ENCODE data around the gene ADAT2.
A peak's percentile ranks its signal among the peaks of the same experiment; 100 is the strongest.

Gene ADAT2

DNA sequence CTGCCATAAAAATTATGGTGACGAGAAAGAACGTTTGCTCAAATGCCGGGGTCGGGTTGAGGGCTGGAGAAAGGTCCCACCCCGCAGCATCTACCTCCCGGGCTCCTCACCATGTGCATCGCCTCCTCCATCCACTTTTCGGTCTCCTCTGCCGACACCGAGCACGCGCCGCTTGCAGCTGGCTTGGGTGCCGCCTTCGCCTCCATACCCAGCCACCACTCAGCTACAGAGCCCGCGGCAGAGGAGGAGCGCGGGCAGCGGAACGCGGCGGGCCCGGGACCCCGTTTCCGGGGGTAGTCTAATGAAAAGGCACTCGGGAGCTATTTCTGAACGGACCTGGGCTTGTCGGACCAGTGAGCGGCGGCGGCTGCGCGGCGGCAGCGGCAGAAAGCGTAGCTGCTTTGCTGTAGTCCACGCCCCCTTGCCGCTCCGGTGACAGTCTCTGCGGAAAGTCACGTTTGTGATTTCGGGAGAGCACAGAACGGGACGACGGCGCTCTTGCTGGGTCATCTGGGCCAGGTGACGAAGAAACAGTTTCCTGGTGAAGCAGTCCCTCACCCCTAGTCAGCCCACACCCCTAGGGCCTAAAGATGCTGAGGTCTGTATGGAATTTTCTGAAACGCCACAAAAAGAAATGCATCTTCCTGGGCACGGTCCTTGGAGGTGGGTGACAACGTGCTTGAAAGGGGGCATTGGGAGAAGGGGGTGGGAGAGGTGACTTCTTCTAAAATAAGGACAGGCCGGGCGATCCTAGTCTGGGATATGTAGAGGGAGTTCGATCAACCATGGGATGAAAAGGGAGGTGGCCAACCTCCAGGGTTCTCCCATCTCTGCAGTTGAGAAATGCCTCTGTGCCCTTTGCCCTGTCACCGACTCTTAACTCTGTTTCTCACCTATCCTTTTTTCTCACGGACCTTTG, at the start of gene ADAT2, which contains the start of gene PEX3:
Gene ADAT2 (minus strand): TSS at position 243 of the 919 bp plus-strand sequence. CDS start 37 bp downstream, at position 206.
Gene PEX3 (plus strand): TSS at position 353 of the 919 bp plus-strand sequence. CDS start 238 bp downstream, at position 591.
- Histone ChIP-seq H3K27me3 (ENCODE audit: control insufficient read depth in 2 of 2, insufficient read depth in 2 of 2, low read length in 2 of 2) (no peaks in the 10 kb centered on the region), H3K9me3 (ENCODE audit: control insufficient read depth in 2 of 2, low read length in 2 of 2) (no peaks in the 10 kb centered on the region), H3K27ac (ENCODE audit: low read depth in 2 of 2, low read length in 2 of 2) (peak within 1 kb of the TSS; percentile 56 to 78), H3K4me1 (ENCODE audit: control insufficient read depth in 2 of 2, insufficient read depth in 2 of 2, low read length in 2 of 2) (peaks cover 8 to 13% of the 10 kb centered on the region in 2 donors), H3K4me3 (ENCODE audit: low read length in 2 of 2) (peak within 1 kb of the TSS; percentile 88 to 95), H3K36me3 (ENCODE audit: control insufficient read depth in 2 of 2, insufficient read depth in 2 of 2, low read length in 2 of 2) (peaks cover 0 to 2% of the 10 kb centered on the region in 2 donors), H3K9ac (ENCODE audit: low read depth in 1 of 2, low read length in 2 of 2) (peak within 1 kb of the TSS; percentile 65 to 94)

DNA sequence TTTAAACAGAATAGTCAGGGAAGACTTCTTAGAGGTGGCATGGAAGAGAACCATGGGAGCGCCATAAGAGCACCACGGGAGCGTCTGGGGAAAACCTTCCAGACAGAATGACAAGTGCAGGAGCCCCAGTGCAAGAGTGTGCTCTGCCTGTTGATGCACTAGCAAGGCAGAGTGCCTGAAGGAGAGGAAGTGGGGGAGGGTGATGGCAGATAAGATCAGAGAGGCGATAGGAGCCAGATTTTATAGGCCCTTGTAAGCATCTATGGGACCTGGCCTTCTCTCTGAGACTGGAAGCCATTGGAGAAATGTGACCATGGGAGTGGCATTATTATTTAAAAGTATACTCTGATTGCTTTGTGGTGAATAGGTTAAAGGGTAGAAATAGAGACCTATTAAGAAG, 47.9 kb upstream of the ADAT2 start:
- peaks cover 56 to 61% of the 10 kb centered on the region in 2 donors for H3K36me3 ChIP-seq (ENCODE audit: control insufficient read depth in 2 of 2, insufficient read depth in 2 of 2, low read length in 2 of 2)
- no peak overlapping the region for H3K27ac ChIP-seq (ENCODE audit: low read depth in 2 of 2, low read length in 2 of 2)
- H3K27me3 ChIP-seq (ENCODE audit: control insufficient read depth in 2 of 2, insufficient read depth in 2 of 2, low read length in 2 of 2): no peaks in the 10 kb centered on the region
- H3K4me1 ChIP-seq (ENCODE audit: control insufficient read depth in 2 of 2, insufficient read depth in 2 of 2, low read length in 2 of 2): no peaks in the 10 kb centered on the region
- no peak overlapping the region for H3K4me3 ChIP-seq (ENCODE audit: low read length in 2 of 2)
- H3K9ac ChIP-seq (ENCODE audit: low read depth in 1 of 2, low read length in 2 of 2): no peak overlapping the region
- no peaks in the 10 kb centered on the region for H3K9me3 ChIP-seq (ENCODE audit: control insufficient read depth in 2 of 2, low read length in 2 of 2)

DNA sequence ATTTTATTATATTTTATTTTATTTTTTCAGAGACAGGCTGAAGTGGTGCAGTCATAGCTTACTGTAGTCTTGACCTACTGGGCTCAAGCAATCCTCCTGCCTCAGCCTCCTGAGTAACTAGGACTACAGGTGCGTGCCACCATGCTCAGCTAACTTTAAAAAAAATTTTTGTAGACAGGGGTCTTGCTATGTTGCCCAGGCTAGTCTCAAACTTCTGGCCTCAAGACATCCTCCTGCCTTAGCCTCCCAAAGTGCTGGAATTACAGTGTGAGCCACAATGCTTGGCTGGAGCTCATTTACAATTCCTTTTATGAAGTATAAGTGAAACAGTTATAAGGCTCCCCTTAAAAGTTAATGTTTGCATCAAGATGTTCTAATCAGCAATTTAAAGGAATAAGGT, 46.5 kb upstream of the ADAT2 start:
- Histone ChIP-seq H3K36me3 (ENCODE audit: control insufficient read depth in 2 of 2, insufficient read depth in 2 of 2, low read length in 2 of 2) (peaks cover 49 to 50% of the 10 kb centered on the region in 2 donors), H3K27me3 (ENCODE audit: control insufficient read depth in 2 of 2, insufficient read depth in 2 of 2, low read length in 2 of 2) (no peaks in the 10 kb centered on the region), H3K27ac (ENCODE audit: low read depth in 2 of 2, low read length in 2 of 2) (no peak overlapping the region), H3K4me1 (ENCODE audit: control insufficient read depth in 2 of 2, insufficient read depth in 2 of 2, low read length in 2 of 2) (no peaks in the 10 kb centered on the region), H3K9ac (ENCODE audit: low read depth in 1 of 2, low read length in 2 of 2) (no peak overlapping the region), H3K9me3 (ENCODE audit: control insufficient read depth in 2 of 2, low read length in 2 of 2) (no peaks in the 10 kb centered on the region), H3K4me3 (ENCODE audit: low read length in 2 of 2) (no peak overlapping the region)

DNA sequence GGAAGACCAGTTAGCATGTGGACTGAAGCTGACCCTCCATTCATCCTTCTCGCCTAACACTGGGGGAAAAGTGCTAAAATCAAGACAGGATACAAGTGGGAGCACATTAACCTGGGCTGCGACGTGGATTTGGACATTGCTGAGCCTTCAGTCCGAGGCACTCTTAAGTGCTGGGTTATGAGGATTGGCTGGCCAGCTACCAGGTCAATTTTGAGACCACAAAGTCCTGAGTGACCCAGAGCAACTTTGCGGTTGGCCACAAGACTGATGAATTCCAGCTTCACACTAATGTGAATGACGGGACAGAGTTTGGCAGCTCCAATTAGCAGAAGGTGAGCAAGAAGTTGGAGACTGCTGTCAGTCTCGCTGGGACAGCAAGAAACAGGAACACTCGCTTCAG, 40.3 kb upstream of the ADAT2 start:
- Histone ChIP-seq H3K36me3 (ENCODE audit: control insufficient read depth in 2 of 2, insufficient read depth in 2 of 2, low read length in 2 of 2) (peaks cover 15 to 16% of the 10 kb centered on the region in 2 donors), H3K27ac (ENCODE audit: low read depth in 2 of 2, low read length in 2 of 2) (no peak overlapping the region), H3K9me3 (ENCODE audit: control insufficient read depth in 2 of 2, low read length in 2 of 2) (no peaks in the 10 kb centered on the region), H3K4me3 (ENCODE audit: low read length in 2 of 2) (no peak overlapping the region), H3K4me1 (ENCODE audit: control insufficient read depth in 2 of 2, insufficient read depth in 2 of 2, low read length in 2 of 2) (no peaks in the 10 kb centered on the region), H3K9ac (ENCODE audit: low read depth in 1 of 2, low read length in 2 of 2) (no peak overlapping the region), H3K27me3 (ENCODE audit: control insufficient read depth in 2 of 2, insufficient read depth in 2 of 2, low read length in 2 of 2) (no peaks in the 10 kb centered on the region)

DNA sequence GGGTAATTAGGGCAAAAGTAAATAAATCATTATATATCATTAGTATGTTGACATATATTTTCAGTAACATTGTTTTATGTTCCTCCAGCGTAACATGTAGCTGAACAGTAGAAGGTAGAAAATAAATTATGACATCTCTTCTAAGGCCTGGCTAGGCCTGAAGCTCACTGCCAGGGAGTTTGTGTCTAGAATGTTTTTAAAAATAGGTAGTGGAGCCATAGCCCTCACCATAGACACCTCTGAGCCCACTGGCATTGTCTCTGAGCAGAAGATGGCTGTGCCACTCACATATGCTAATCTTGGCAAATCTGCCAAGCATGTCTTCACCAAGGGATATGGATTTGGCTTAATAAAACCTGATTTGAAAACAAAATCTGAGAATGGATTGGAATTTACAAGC, 39.7 kb upstream of the ADAT2 start:
- Histone ChIP-seq H3K27ac (ENCODE audit: low read depth in 2 of 2, low read length in 2 of 2) (no peak overlapping the region), H3K27me3 (ENCODE audit: control insufficient read depth in 2 of 2, insufficient read depth in 2 of 2, low read length in 2 of 2) (no peaks in the 10 kb centered on the region), H3K4me1 (ENCODE audit: control insufficient read depth in 2 of 2, insufficient read depth in 2 of 2, low read length in 2 of 2) (no peaks in the 10 kb centered on the region), H3K9ac (ENCODE audit: low read depth in 1 of 2, low read length in 2 of 2) (no peak overlapping the region), H3K4me3 (ENCODE audit: low read length in 2 of 2) (no peak overlapping the region), H3K9me3 (ENCODE audit: control insufficient read depth in 2 of 2, low read length in 2 of 2) (no peaks in the 10 kb centered on the region), H3K36me3 (ENCODE audit: control insufficient read depth in 2 of 2, insufficient read depth in 2 of 2, low read length in 2 of 2) (peaks cover 11 to 12% of the 10 kb centered on the region in 2 donors)

DNA sequence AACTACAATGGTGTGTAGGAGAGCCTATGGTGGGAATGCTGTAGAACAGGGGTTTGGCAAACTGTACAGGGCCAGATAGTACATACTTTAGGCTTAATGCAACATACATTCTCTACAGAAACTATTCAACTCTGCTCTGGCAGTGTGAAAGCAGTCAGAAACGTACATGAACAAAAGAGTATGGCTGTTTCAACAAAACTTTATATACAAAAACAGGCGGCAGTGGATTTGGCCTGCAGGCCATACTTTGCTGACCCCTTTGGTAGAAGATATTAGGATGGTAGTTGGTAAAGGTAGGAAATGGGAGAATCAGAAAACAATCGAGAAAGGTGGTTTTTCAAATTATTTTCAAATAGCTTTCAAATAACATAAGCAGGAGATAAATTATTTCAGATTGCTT, 36.3 kb upstream of the ADAT2 start:
- Histone ChIP-seq H3K36me3 (ENCODE audit: control insufficient read depth in 2 of 2, insufficient read depth in 2 of 2, low read length in 2 of 2) (no peaks in the 10 kb centered on the region), H3K4me3 (ENCODE audit: low read length in 2 of 2) (no peak overlapping the region), H3K9me3 (ENCODE audit: control insufficient read depth in 2 of 2, low read length in 2 of 2) (no peaks in the 10 kb centered on the region), H3K9ac (ENCODE audit: low read depth in 1 of 2, low read length in 2 of 2) (no peak overlapping the region), H3K27ac (ENCODE audit: low read depth in 2 of 2, low read length in 2 of 2) (no peak overlapping the region), H3K27me3 (ENCODE audit: control insufficient read depth in 2 of 2, insufficient read depth in 2 of 2, low read length in 2 of 2) (no peaks in the 10 kb centered on the region), H3K4me1 (ENCODE audit: control insufficient read depth in 2 of 2, insufficient read depth in 2 of 2, low read length in 2 of 2) (no peaks in the 10 kb centered on the region)

DNA sequence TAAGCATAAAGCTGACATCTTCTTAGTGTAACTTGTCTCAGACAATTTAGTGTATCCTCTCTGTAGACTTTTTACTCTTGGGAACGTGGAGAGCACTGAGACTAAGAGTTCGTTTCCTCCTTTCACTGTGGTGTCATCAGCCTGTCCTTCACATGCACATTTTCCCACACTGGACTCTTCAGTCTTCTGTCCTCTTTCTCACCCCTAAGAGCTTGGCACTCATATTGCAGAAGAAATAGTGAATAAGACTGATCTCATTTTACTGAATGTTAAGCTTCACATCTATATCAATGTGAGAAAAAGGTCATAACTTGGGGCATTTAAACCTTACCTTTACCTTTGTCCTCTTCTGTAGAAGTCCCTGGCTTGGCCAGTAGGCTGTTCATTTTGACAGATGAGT, 35.5 kb upstream of the ADAT2 start:
- Histone ChIP-seq H3K36me3 (ENCODE audit: control insufficient read depth in 2 of 2, insufficient read depth in 2 of 2, low read length in 2 of 2) (no peaks in the 10 kb centered on the region), H3K27ac (ENCODE audit: low read depth in 2 of 2, low read length in 2 of 2) (no peak overlapping the region), H3K4me3 (ENCODE audit: low read length in 2 of 2) (no peak overlapping the region), H3K27me3 (ENCODE audit: control insufficient read depth in 2 of 2, insufficient read depth in 2 of 2, low read length in 2 of 2) (no peaks in the 10 kb centered on the region), H3K9me3 (ENCODE audit: control insufficient read depth in 2 of 2, low read length in 2 of 2) (no peaks in the 10 kb centered on the region), H3K4me1 (ENCODE audit: control insufficient read depth in 2 of 2, insufficient read depth in 2 of 2, low read length in 2 of 2) (no peaks in the 10 kb centered on the region), H3K9ac (ENCODE audit: low read depth in 1 of 2, low read length in 2 of 2) (no peak overlapping the region)

DNA sequence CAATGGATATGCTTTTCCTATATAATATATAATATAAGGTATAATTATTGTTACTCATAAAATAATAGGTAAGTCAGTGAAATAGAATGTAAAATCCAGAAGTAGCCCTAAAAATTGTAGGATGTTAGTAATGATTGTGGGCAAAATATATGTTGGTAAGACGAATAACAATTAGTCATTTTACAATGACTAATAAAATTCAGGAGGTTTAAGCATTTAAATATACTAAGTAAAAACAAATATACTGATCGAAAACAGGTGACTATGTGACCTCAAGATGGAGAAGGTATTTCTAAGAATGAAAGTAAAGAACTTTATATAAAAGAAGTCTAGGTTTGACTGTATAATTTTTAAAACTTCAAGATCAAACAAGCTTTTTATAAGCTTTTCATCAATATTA, 32.1 kb upstream of the ADAT2 start:
- Histone ChIP-seq H3K9me3 (ENCODE audit: control insufficient read depth in 2 of 2, low read length in 2 of 2) (no peaks in the 10 kb centered on the region), H3K4me1 (ENCODE audit: control insufficient read depth in 2 of 2, insufficient read depth in 2 of 2, low read length in 2 of 2) (no peaks in the 10 kb centered on the region), H3K27me3 (ENCODE audit: control insufficient read depth in 2 of 2, insufficient read depth in 2 of 2, low read length in 2 of 2) (no peaks in the 10 kb centered on the region), H3K27ac (ENCODE audit: low read depth in 2 of 2, low read length in 2 of 2) (no peak overlapping the region), H3K9ac (ENCODE audit: low read depth in 1 of 2, low read length in 2 of 2) (no peak overlapping the region), H3K4me3 (ENCODE audit: low read length in 2 of 2) (no peak overlapping the region), H3K36me3 (ENCODE audit: control insufficient read depth in 2 of 2, insufficient read depth in 2 of 2, low read length in 2 of 2) (no peaks in the 10 kb centered on the region)

DNA sequence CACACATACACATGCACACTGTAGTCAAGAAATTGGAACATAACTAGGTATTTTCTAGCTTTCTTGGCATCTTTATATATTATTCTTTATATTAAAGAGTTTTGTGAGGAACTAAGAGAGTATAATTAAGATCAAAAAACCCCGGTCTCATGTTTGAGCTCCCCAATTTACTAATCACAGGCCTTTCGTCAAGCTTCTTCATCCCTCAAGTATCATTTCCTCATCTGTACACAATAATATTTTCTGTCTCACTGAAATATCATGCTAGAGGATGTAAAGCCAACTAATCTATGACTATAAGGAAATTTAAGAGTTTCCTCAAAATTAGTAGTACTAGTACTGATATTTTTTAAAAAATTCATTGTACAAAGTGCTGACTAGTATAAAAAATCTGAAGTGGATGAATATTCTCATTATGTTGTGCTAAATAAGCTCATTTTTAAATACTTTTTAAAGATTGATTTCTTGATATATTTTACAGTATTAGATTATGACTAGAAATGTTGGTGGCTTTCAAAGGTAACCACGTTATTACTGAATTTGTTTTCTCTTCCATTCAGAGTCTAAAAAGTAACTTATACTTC, 28.1 kb upstream of the ADAT2 start:
- H3K27ac ChIP-seq (ENCODE audit: low read depth in 2 of 2, low read length in 2 of 2): no peak overlapping the region
- no peak overlapping the region for H3K4me3 ChIP-seq (ENCODE audit: low read length in 2 of 2)
- H3K36me3 ChIP-seq (ENCODE audit: control insufficient read depth in 2 of 2, insufficient read depth in 2 of 2, low read length in 2 of 2): peaks cover 3 to 10% of the 10 kb centered on the region in 2 donors
- no peaks in the 10 kb centered on the region for H3K9me3 ChIP-seq (ENCODE audit: control insufficient read depth in 2 of 2, low read length in 2 of 2)
- no peaks in the 10 kb centered on the region for H3K4me1 ChIP-seq (ENCODE audit: control insufficient read depth in 2 of 2, insufficient read depth in 2 of 2, low read length in 2 of 2)
- no peak overlapping the region for H3K9ac ChIP-seq (ENCODE audit: low read depth in 1 of 2, low read length in 2 of 2)
- H3K27me3 ChIP-seq (ENCODE audit: control insufficient read depth in 2 of 2, insufficient read depth in 2 of 2, low read length in 2 of 2): no peaks in the 10 kb centered on the region

DNA sequence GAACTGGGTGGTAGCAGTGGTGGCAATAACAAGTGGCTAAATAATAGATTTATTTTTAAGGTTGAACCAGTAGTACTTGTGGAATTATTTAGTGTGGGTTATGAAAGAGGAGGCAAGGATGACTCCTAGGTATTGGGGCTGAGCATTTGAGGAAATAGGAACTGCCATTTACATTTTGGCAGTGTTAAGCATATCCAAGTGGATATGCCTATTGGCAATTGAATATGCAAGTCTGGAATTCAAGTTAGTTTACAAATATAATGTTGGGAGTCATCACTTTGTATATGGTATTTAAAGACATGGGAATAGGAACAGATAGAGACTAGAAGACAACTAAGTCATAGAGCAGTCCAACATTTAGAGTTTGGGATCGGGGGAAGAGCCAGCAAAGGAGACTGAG, 26.1 kb upstream of the ADAT2 start:
- H3K9me3 ChIP-seq (ENCODE audit: control insufficient read depth in 2 of 2, low read length in 2 of 2): no peaks in the 10 kb centered on the region
- H3K27ac ChIP-seq (ENCODE audit: low read depth in 2 of 2, low read length in 2 of 2): no peak overlapping the region
- H3K36me3 ChIP-seq (ENCODE audit: control insufficient read depth in 2 of 2, insufficient read depth in 2 of 2, low read length in 2 of 2): peaks cover 9 to 16% of the 10 kb centered on the region in 2 donors

More for the DNA sequence above, 26.1 kb upstream of the ADAT2 start:
- Histone ChIP-seq H3K4me1 (ENCODE audit: control insufficient read depth in 2 of 2, insufficient read depth in 2 of 2, low read length in 2 of 2) (no peaks in the 10 kb centered on the region), H3K4me3 (ENCODE audit: low read length in 2 of 2) (no peak overlapping the region), H3K9ac (ENCODE audit: low read depth in 1 of 2, low read length in 2 of 2) (no peak overlapping the region), H3K27me3 (ENCODE audit: control insufficient read depth in 2 of 2, insufficient read depth in 2 of 2, low read length in 2 of 2) (no peaks in the 10 kb centered on the region)
